ENCODE measurements around the gene MALRD1.
"Not testable (repeated sequence)": the region's sequence is repeated elsewhere in the genome, so short reads cannot be mapped to it uniquely, and the experiment has no call there.

Gene MALRD1

GRCh38 chr10:19728964-19729363 lies 680.4 kb downstream of the MALRD1 start:
- no peak for DNase-seq

- no peak for DNase-seq
Observed at GRCh38 chr10:19730167-19730906, 681.7 kb downstream of the MALRD1 start.

- no peak for DNase-seq
Observed at GRCh38 chr10:19730907-19731217, 682.3 kb downstream of the MALRD1 start.

GRCh38 chr10:19731560-19731959 lies 683.0 kb downstream of the MALRD1 start:
- DNase-seq, result no peak

GRCh38 chr10:19738440-19738839 lies 689.8 kb downstream of the MALRD1 start:
- DNase-seq, result no peak

- DNase-seq, result not testable (repeated sequence)
Observed at GRCh38 chr10:19739232-19739631, 690.6 kb downstream of the MALRD1 start.

GRCh38 chr10:19742144-19742543 lies 693.5 kb downstream of the MALRD1 start:
- DNase-seq, result not testable (repeated sequence)

GRCh38 chr10:19745672-19746071 lies 697.1 kb downstream of the MALRD1 start:
- no peak for DNase-seq

GRCh38 chr10:19749185-19749729 lies 700.7 kb downstream of the MALRD1 start:
- DNase-seq, result no peak

GRCh38 chr10:19750972-19751371 lies 702.4 kb downstream of the MALRD1 start:
- DNase-seq, result no peak

- DNase-seq, result no peak
Observed at GRCh38 chr10:19756919-19757318, 708.3 kb downstream of the MALRD1 start.

GRCh38 chr10:19762026-19762425 lies 713.4 kb downstream of the MALRD1 start:
- DNase-seq, result no peak

- DNase-seq, result no peak
Observed at GRCh38 chr10:19764111-19764510, 715.5 kb downstream of the MALRD1 start.

GRCh38 chr10:19767876-19768275 lies 719.3 kb downstream of the MALRD1 start:
- DNase-seq, result no peak

- DNase-seq, result not testable (repeated sequence)
Observed at GRCh38 chr10:19769826-19770225, 721.2 kb downstream of the MALRD1 start.

GRCh38 chr10:19772972-19773371 lies 724.4 kb downstream of the MALRD1 start:
- DNase-seq, result no peak

GRCh38 chr10:19775296-19775695 lies 726.7 kb downstream of the MALRD1 start:
- DNase-seq, result no peak

GRCh38 chr10:19777806-19778205 lies 729.2 kb downstream of the MALRD1 start:
- DNase-seq, result no peak

- no peak for DNase-seq
Observed at GRCh38 chr10:19778996-19779395, 730.4 kb downstream of the MALRD1 start.

- DNase-seq, result no peak
Observed at GRCh38 chr10:19782430-19783089, 734.0 kb downstream of the MALRD1 start.

- no peak for DNase-seq
Observed at GRCh38 chr10:19783721-19784120, 735.1 kb downstream of the MALRD1 start.

Data from central memory CD4-positive, alpha-beta T cell (primary cell).